ENCODE results near the gene CYP24A1.

Gene CYP24A1

GRCh38 chr20:54170963-54171362 is 2.8 kb downstream of the CYP24A1 start:
- no peak for TF ChIP-seq CTCF (conservative IDR thresholded peaks at IDR 0.05)
- no peak overlapping the region for H3K27ac ChIP-seq

GRCh38 chr20:54170026-54170471 is 3.7 kb downstream of the CYP24A1 start:
- H3K27ac ChIP-seq: no peak overlapping the region
- TF ChIP-seq CTCF (conservative IDR thresholded peaks at IDR 0.05): no peak

- no peak for TF ChIP-seq CTCF (conservative IDR thresholded peaks at IDR 0.05)
- no peak overlapping the region for H3K27ac ChIP-seq
Measured at GRCh38 chr20:54168961-54169862, 4.6 kb downstream of the CYP24A1 start.

DNA sequence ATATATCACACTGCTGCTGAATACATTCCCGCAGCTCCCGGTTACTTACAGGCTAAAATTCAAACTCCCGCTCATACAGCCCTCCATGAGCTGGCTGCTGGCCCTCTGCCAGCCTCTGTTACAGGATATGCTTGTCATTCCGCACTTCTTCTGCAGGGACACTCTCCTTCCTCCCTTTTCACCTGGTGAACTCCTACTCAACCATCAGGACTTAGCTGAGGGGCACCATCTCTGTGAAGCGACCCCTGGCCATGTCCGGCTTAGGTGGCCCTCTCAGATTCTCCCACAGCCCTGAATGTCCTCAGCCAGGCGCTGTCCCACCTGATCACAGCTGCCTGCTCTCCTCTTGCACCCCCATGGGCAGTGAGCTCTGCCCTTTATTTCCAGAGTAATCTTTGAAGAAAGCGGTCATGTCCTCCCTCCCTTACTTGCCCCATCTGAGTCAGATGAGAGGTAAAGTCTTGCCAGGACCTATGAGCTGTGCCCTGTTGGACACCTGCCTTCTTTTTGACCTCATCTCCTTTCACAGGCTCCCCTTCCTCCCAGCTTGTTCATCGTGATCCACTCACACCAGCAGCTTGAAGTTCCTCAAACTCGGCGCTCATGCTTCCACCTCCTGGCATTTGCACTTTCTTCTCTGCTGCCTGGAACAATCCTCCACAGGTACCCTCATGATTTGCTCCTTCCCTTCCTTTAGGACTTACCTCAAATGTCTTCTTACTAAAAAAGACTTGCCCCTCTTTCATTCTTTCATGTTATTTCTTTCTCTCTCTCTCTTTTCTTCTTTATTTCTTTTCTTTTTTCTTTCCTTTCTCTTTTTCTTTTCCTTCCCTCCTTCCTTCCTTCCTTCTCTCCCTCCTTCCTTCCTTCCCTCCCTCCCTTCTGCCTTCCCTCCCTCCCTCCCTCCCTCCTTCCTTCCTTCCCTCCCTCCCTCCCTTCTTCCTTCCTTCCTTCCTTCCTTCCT is 5.6 kb downstream of the CYP24A1 start:
- no peak for TF ChIP-seq CTCF (conservative IDR thresholded peaks at IDR 0.05)
- no peak overlapping the region for H3K27ac ChIP-seq

DNA sequence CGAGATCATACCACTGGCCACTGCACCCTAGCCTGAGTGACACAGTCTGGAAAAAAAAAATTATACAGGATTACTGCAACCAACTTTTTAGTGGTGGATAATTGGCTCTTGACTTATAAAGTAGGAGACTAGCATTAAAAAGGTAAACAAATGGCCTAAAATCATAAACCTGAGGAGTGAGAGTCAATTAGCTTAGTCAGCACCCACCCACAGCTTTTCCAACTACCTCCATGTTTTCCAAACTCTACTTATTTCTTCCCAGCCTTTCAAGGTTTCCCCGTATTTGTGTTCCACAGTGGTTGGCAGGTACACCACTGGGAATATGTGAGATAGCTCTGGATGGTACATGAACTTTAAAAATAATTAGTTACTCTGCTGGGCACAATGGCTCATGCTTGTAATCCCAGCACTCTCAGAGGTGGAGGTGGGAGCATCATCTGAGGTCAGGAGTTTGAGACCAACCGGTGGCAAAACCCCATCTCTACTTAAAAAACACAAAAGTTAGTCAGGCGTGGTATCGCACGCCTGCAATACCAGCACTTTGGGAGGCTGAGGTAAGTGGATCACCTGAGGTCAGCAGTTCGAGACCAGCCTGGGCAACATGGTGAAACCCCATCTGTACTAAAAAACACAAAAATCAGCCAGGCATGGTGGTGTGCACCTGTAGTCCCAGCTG is 6.7 kb downstream of the CYP24A1 start:
- no peak for TF ChIP-seq CTCF (conservative IDR thresholded peaks at IDR 0.05)
- no peak overlapping the region for H3K27ac ChIP-seq

GRCh38 chr20:54165803-54166202 is 8.0 kb downstream of the CYP24A1 start:
- no peak overlapping the region for H3K27ac ChIP-seq
- no peak for TF ChIP-seq CTCF (conservative IDR thresholded peaks at IDR 0.05)
